Activated CD4-positive, alpha-beta T cell treated with anti-CD3 and anti-CD28 coated beads, Interleukin-10, Interleukin-2, amounts not matched to agents 100 ng/mL and 50 ng/mL, durations not matched to agents 16 hours and 8 hours (primary cell): ENCODE measurements around the gene DNM1L.
"Not testable (repeated sequence)": the region's sequence is repeated elsewhere in the genome, so short reads cannot be mapped to it uniquely, and the experiment has no call there.

Experiments used
- DNase-seq: peaks from one replicate; pipeline ENCODE4 v3.0.0-alpha.2; 2020

The DNM1L gene

DNA sequence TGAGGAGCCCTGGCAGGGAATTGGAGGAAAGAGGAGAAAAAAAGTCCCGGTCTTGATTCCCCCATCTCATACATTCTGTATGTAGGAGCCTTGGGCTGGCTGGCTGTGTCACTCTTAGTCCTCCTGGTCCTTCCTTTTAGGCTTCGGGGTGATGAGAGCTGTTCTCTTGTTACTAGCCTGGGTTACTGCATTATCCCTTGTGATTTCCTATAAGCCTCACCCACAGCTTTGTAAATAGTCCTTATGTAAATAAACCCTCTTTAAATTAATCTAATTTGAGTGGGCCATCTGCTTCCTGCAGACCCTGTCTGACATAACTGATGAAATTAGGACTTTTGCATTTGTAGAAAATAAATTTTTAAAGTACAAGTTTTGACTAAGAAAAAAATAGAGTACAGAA, 19.2 kb downstream of the DNM1L start:
- no peak for DNase-seq

DNA sequence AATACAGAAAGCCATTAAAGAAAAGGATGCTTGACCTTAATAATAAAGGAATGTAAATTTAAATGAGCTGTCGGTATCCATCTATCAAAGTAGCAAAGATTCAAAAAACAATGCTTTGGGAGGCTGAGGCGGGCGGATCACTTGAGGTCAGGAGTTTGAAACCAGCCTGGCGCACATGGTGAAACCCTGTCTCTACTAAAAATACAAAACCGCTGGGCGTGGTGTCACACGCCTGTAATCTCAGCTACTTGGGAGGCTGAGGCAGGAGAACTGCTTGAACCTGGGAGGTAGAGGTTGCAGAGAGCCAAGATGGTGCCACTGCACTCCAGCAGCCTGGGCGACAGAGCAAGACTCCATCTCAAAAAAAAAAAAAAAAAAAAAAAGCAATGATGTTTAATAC, 20.3 kb downstream of the DNM1L start:
- not testable (repeated sequence) for DNase-seq

DNA sequence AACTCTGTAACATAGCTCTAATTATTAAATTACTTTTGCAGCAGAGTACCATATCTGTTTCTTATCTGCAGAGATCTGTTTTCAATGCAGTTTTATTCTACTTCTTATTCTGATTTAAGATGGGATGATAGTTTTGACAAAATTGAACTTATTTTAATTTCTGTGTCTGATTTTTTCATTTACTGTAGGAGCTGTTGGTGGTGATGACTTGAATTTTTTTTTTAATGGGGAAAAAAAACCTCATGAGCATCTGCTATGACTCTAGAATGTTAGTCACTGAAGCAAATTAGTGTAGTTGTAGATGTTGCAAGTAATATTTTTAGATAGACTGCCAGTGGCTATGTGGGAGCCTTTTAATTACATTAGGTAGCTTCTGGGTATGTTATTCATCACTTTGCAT, 23.4 kb downstream of the DNM1L start:
- no peak for DNase-seq

DNA sequence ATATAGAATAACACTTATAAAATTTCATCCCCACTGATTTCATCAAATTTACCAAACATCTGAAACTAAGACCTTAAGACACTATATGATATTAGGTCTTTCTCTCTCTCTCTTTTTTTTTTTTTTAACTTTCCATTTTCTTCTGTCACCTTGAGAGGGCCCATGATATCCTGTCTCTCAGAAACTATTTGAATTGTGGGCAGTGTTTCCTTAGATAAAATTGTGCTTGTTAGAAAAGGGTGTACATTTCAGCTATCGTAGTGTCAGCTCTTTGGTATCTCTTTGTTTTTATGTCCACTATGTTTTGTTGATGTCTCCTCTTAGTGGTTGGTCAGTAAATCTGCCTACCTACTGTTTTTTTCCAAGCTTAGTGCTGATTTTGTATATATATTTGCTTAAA, 23.8 kb downstream of the DNM1L start:
- no peak for DNase-seq

DNA sequence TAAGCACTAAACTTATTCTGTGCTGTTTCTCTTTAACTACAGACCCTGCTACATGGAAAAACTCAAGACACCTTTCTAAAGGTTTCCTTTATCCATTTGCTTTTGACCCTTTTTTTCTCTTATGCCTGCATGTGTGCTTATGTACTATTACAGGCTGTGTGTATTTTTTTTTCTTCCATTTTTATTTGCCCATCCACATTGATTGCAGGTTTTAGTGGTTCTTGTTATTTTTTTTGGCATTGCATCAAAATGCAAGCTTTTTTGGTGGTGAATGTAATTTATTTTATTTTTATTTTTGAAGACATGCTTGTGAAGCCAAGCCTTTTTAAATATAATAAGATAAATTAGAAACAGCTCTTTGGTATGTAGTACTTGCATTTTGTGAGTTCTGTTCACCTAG, 26.7 kb downstream of the DNM1L start:
- no peak for DNase-seq

DNA sequence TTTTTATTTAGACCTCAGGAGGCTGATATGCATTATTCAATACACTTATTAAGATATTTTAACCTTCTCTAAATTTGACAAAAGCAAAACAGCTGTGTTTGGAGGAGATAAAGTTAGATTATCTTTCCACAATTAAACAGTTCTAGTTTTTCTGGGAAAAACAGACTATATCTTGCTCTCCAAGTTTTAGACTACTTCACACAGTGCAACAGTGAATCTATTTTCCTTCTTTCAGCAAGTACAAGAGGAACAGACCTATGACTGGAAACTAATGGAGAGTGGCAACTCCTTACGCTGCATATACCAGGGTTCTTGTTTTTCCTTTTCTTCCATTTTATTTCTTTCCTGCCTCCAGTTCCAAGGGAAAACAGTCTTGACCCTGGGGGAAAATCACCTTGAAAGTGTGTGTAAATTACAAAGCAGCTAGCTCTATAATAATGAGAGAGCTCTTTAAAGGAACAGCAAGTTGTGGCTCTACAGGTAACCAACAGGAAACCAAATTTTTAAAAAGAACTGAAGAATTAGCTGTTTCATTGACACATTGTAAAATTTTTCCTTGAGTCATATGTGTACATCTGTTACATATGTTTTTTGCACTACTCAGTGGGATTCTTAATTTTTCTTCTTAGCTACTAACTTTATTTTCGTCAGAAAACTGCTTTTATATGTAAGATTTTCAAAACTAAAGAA, 27.4 kb downstream of the DNM1L start:
- peak; percentile 23 for DNase-seq

DNA sequence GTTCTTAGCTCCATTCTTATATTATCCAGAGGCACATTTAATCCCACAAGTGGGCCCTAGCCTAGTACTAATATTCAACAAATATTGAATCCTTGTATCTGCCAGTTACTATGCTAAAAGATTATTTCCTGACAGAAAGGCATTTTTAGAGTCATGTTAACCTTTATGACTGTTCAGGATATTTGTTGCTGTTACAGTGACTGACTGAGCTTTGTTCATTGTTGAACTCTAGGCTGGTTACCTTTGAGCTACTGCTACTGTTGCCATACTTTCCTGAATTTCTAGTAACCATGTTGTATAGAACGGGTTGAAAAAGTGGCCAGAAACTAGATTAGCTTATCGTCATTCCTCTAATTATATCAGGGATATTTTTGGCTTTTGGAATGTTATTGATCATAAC, 29.8 kb downstream of the DNM1L start:
- DNase-seq, result no peak

DNA sequence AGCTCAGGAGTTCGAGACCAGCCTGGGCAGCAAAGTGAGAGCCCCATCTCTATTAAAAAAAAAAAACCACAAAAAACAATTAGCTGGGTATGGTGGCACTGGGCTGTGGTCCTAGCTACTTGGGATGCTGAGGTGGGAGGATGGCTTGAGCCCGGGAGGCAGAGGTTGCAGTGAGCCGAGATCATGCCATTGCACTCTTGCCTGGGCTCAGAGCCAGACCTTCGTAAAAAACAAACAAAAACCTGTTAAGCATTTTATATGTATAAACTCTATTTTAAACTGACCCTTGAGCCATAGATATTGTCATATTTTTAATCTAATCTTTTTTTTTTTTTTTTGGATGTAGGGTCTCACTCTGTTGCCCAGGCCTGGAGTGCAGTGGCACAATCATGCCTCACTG, 35.7 kb downstream of the DNM1L start:
- DNase-seq, result no peak

DNA sequence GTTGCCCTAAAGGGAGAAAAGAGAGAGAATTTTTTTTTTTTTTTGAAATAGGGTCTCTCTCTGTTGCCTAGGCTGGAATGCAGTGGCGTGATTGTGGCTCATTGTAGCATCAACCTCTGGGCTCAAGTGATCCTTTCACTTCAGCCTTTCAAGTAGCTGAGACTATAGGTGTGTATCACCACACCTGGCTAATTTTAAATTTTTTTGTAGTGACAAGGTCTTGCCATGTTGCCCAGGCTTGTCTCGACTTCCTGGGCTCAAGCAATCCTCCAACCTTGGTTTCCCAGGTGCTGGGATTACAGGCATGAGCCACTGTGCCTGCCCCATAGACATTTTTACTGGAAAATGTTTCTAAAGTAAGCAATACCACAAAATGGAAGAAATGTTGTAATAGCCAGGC, 39.8 kb downstream of the DNM1L start:
- no peak for DNase-seq

DNA sequence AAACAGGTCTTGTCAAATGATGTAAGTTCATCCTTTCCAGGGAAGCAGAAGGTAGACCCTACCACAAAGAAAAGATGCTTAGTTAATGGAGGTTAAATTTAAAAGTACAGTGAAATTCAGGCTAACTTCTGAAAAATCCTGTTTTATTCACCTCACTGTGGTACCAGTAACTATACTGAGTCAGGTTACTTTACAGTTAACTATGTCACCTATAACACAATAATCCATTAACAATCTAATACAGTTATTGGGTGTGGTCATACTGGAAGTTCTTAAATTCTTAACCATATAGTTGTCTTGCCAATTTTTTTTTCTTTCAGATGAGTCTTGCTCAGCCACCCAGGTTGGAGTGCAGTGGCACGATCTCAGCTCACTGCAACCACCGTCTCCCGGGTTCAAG, 46.2 kb downstream of the DNM1L start:
- DNase-seq, result not testable (repeated sequence)

DNA sequence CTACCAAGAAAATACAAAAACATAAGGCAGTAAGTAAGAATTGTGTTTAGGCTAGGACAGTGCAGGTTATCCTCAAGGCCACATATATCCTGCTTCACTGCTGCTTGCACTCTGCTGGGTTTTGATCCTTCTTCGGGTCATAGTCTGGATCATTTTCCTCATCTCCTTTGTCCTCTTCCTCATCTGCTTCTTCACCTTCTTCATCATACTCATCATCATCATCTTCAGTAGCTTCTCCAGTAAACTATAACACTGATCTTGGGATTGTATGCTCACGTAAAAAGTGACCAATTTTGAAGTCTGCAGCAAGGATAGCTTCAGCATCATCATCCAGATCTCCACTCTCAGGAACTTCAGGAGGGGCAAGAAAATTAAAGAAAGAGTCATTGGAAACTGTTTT, 47.2 kb downstream of the DNM1L start:
- DNase-seq, result no peak

DNA sequence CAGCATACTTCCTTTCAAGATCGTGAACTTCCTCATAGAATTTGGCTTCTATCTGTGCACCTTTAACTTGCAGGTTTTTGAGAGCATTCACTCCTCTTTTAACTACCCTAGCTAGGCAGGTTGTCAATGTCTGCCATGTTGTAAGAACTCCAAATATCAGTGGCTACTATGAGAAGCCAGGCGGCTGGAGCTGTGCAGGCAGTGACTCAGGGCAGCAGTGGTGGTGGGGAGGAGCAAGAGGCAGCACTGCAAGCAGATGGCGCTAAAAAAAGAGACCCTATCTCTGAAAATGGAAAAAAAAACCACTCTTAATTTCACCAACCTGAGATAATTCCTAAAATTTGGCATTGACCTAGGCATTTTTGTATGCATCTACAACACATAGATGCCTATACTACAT, 48.1 kb downstream of the DNM1L start:
- no peak for DNase-seq

DNA sequence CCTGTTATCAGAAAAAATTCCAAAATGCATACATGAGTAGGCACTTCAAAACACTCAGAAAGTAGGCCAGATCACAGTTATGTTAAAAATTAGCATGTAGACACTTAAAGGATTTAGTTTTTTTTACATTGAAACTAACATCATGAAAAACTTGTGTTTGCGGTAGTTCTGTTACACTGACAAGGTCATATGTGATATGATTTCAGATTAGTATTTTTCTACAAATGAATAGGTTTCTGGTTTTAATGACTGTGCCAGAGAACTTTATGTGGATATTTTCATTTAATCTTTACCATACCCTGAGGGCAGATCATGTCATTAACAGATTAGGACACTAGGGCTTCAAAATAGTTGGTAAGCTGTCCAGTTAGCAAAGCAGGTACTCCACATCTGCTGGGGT, 55.9 kb downstream of the DNM1L start:
- DNase-seq, result no peak

DNA sequence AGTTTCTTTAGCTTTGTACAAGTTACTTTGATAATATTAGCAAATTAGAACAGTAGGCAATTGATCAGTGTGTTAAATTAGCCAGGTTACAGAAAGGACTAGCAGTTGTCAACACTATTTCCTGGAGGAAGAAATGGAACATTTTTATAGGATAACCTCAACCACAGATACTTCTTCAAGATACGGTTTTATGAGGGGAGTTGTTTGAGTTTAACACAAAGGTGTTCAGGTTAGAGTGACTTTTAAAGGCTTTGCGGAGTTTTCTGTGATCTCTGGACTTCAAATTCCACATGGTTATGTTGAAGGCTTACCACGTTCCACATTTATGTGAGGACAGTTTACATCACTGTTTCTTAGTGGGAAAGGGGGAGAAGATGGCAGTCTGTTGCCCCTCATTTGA, 57.3 kb downstream of the DNM1L start:
- DNase-seq, result no peak

DNA sequence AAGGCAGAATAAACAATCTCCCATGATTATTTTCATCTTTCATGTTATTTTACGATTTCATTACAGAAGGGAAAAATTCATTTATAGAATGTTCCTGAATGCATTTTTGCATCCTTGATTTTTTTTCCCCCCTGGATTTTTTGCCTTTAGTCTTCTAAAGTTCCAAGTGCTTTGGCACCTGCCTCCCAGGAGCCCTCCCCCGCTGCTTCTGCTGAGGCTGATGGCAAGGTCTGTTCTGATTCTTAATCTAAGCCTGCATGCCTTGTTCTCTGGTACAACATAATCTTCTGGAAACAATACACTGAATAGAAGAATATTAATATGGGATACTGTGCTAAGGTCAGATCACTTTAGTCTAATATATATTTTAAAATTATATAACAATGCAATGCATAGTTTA, 58.6 kb downstream of the DNM1L start:
- no peak for DNase-seq

DNA sequence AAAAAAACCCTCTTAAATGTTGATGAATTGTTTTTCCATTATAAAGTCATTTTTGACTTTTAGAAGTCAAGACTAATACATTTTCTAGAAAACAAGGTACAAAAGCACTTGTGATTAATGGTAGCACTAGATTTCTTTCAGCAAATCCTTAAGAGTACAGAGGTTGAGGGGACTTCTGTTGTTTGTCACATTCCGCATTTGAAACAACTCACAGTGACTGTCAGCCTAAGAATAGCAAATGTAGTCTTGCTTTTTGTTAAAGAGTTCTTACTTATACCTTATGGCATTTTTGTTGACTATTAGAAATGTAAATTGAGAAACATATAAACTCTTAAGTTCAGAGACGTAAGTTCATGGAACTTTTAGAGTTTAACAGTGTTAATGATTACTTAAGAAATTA, 60.2 kb downstream of the DNM1L start:
- no peak for DNase-seq

DNA sequence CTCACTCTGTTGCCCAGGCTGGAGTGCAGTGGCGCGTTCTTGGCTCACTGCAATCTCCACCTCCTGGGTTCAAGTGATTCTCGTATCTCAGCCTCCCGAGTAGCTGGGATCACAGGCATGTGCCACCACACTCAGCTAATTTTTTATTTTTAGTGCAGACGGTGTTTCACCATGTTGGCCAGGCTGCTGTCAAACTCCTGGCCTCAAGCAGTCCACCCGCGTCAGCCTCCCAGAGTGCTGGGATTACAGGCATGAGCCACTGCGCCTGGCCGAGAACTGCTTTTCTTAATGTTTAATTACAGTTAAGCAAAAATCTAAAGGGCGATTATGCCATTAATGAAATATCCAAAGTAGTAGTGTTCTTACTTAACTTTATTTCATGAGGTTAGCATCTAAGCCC, 63.0 kb downstream of the DNM1L start:
- no peak for DNase-seq

DNA sequence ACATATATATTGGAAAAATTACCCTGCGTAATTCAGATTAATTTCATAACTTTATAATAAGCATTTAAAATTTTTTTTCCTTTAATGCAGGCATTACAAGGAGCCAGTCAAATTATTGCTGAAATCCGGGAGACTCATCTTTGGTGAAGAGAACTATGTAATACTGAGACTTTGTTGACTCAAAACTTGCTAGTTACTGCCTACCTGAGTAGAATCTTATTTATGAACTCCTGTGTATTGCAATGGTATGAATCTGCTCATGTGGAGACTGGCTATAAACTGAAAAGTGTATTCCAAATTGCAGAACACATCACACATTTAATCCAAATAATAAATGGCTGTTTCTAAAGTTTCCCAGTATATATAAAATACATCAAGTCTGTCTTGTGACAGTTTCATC, 64.2 kb downstream of the DNM1L start:
- peak; percentile 10 for DNase-seq

DNA sequence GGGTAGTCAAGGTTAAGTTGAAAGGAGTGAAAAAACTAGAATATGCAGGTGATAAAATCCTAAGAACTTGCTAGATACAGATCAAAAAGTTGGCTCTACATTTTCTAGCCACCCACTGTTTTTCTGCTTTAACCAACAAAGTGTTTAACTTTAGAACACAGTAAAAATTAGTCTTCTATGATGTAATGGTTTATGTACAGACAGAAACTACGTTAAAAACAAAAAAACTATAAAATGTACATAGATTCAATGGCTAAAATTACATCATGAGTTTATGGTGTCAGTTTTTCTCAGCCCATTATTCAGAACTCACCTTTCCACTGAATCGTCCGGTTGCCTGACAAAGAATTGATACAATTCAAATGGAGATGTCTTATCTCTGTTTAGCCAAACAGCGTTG, 74.5 kb downstream of the DNM1L start:
- no peak for DNase-seq

DNA sequence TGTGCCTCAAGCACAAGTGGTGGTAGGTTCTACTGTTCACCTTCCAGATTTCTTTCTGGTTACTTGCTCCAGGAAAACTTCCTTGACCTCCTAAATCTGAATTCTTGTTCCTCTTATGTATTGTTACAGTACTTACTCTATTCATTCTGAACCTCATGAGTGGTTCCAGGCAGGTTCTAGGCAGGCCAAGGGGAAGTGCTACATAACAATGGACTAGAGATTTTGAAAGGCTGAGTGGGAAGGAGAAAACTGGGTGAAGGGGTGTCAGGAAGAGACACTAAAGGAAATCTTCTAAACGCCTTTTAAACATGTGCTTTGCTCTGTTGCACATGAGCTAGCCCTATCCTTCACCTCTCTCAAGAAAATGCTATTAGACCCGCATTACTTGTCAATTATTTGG, 75.0 kb downstream of the DNM1L start:
- DNase-seq, result no peak

DNA sequence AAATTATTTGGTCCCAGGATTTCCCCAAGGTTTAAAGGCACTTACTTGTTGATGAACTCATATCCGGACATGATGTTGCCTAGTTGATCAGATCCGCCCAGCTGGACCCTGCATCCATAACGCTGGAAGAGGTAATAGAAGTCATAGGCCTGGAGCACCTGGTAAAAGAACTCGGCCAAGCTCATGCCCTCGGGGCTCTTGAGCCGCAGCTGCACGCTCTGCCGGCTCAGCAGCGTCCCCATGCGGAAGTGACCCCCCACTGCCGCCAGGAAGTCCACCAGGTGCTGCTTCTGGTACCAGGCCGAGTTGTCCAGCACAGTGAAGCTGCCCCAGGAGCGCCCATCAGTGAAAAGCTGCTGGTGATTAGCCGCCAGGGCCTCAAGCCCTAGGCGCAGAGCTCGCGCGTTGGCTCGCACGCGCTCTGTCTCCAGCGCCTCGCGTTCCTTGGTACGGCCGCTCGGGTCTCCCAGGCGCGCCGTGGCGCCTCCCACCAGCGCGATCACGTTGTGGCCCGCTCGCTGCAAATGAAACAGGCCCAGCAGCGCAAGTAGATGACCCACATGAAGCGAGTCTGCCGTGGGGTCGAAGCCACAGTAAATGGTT, 76.1 kb downstream of the DNM1L start:
- peak; percentile 87 for DNase-seq

DNA sequence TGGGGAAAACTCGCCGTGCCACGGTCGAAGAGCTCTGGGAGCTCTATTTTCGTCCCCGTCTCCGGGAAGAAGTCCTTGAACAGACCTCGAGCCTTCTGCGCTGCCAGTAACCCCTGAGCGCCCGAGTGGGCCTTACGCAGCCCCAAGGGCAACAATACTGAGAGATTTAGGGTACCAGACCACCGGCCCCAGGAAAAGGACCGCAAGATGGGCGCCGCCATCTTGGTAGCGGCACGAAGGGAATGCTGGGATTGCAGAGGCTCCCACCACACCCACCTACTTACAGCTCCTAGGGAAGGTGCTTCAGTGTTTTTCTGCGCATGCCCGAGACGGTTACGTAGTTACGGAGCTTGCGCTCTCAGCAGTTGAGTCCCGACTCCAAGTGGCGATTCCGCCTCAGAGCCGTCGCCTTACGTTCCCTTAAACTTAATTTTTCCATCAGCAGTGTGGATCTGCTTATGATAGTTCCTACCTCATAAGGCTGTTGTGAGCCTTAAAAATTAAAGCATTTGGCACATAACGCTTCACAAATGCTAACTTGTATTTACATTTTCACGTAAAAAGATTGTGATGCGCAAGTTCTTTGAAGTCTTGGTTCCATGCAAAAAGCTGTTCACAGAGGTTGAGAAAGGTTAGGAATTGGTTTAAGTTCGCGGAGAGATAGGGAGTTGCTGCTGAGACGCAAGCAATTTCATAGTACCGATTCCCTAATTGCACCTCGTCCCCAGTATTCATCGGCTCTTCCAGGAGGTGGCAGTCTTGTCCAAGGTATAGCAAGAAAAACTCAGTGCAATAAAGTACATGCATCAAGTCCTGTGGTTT, 76.8 kb downstream of the DNM1L start, which contains the start of gene YARS2:
Gene YARS2 (minus strand): TSS at position 244 of the 822 bp plus-strand sequence. CDS start 23 bp downstream, at position 221.
- peak; percentile 95 for DNase-seq

DNA sequence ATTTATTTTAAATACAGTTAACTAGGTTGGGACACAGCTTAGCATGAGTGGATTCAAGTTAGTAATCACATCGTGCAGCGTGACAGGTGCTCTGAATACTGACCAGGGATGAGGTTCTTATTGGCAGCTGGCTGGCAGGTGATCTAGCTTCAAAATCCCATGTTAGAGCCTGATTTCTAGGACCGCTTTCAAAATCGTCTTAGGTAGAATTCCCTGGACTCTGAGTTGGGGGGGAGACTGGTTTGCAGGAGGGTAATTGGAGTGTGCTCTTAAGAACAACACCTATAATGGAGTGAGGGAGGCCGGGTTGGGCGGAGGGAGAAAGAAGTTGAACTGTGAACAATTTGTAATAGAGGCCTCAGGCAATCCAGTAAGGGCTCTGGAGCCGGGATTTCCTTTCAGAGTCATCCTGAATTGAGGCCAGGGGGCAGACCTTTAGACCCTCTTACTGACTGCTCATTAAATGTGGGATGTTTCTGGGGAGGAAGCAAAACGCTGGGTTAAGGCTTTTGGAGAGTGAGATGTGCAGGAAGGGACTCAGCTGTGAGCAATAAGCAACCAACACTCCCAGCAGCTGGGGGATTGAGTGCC, 77.5 kb downstream of the DNM1L start:
- DNase-seq, result no peak

DNA sequence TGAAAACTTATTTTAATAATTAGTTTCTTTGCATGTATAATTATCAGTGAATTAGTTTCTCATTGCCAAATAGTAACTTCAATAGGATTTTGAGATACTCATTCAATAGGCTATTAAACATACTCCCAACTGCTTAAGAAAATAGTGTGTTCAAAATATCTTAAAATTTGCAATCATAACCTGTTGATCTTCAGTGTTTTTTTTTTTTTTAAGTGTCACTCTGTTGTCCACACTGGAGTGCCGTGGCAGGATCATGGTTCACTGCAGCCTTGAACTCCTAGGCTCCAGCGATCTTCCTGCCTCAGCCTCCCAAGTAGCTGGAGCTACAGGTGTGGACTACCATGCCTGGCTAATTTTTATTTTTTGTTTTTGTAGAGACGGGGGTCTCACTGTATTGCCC, 78.1 kb downstream of the DNM1L start:
- DNase-seq, result no peak
